Measurements from ENCODE around the gene PIAS2.

Gene PIAS2

DNA sequence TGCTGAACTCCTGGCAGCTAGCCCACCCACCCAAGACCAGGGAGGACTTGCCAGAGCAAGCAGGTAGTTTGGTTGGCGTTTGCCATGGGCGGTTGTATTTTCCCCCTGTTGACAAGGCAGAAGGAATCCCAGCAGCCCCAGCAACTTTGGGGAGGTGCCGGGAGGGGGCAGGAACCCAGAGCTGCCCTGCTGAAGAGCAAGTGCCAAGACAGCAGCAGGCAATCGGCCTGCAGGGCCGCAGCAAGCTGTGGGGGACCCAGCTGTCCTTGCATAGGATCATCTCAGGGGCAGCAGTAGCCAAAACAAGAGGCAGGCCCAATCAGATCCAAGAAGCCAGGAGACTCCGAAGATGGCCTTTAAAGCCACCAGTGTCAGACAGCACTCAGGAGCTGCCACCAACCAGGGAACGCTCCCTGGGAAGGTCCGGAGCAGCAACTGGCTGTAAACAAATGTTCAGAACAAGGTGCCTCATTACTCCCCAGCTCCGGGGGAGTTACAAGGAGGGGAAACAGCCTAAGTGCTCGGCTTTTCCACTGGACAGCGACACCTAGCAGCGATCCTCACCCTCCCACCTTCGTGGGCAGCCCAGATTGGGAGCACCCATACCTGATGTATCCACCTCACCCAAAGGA, 162.5 kb downstream of the PIAS2 start:
- no peak for DNase-seq (ENCODE audit: extremely low spot score)
- ChIA-PET POLR2A (no interaction called here), CTCF (no interaction called here)
- TF ChIP-seq HDGF (IDR thresholded peaks at IDR 0.05; ENCODE audit: borderline replicate concordance) (no peak), BHLHE40 (IDR thresholded peaks at IDR 0.05; ENCODE audit: borderline replicate concordance) (no peak), CTBP1 (IDR thresholded peaks at IDR 0.05; ENCODE audit: borderline replicate concordance) (no peak), LEF1 (IDR thresholded peaks at IDR 0.05; ENCODE audit: borderline replicate concordance) (no peak), ELF4 (IDR thresholded peaks at IDR 0.05) (no peak), FOXA1 (IDR thresholded peaks at IDR 0.05) (no peak), SP1 (IDR thresholded peaks at IDR 0.05) (no peak), FOXK2 (IDR thresholded peaks at IDR 0.05) (no peak), L3MBTL2 (conservative IDR thresholded peaks at IDR 0.05) (no peak), NFRKB (IDR thresholded peaks at IDR 0.05) (no peak)
- TF ChIP-seq, protein P1, sequence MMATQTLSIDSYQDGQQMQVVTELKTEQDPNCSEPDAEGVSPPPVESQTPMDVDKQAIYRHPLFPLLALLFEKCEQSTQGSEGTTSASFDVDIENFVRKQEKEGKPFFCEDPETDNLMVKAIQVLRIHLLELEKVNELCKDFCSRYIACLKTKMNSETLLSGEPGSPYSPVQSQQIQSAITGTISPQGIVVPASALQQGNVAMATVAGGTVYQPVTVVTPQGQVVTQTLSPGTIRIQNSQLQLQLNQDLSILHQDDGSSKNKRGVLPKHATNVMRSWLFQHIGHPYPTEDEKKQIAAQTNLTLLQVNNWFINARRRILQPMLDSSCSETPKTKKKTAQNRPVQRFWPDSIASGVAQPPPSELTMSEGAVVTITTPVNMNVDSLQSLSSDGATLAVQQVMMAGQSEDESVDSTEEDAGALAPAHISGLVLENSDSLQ (IDR thresholded peaks at IDR 0.05), result no peak

DNA sequence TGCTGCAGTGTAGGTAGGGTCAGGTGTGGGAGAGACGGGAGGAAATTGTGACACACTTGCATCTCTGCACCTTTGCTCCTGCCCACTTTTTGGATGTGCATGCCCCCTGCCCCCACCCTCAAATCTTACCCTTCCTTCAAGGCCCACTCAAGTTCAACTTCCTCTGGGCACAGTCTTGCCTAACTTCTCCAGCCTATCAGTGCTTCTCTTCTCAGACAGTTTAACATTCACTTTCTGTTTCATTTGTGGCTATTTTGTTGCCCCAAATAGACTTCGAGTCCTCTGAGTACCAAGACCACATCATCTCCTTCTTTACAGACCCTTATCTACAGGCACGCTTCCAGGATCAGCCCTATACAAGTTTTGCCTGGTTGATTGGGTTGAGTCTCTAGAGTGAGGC, 163.1 kb downstream of the PIAS2 start:
- DNase-seq (ENCODE audit: extremely low spot score), result no peak
- ChIA-PET POLR2A (no interaction called here), CTCF (no interaction called here)
- TF ChIP-seq ELF4 (IDR thresholded peaks at IDR 0.05) (no peak), SUZ12 (IDR thresholded peaks at IDR 0.05) (no peak), CTBP1 (IDR thresholded peaks at IDR 0.05; ENCODE audit: borderline replicate concordance) (no peak), TARDBP (IDR thresholded peaks at IDR 0.05) (no peak)
- TF ChIP-seq, protein P1 (IDR thresholded peaks at IDR 0.05), result no peak
